Heart left ventricle (tissue), 16 donors: ENCODE measurements around the gene TMEM94. TPM values are rescaled to one million over a fixed set of nuclear protein-coding genes. Genes with fewer than 3 reads are reported as not detected.

Experiments
- ATAC-seq, 4 donors: fragments of 200-7000 bp; cut with Tn5 transposase; one replicate each; pipeline ENCODE4 v1.9.1; 2020 to 2022; ENCODE audit warnings: moderate library complexity in 4 of 4, mild to moderate bottlenecking in 3 of 4, moderate number of reproducible peaks in 1 of 4
- DNase-seq, 5 donors: peaks; one replicate each; pipeline ENCODE4 v3.0.0-alpha.2; 2020
- H3K27ac ChIP-seq, 12 donors: fragments of 200-600 bp; sonication (generic) in 4 of 12; one replicate each; pipeline versions ENCODE4 v1.5.0 to v1.8.0; 2016 to 2022; ENCODE audit warnings: mild to moderate bottlenecking in 2 of 12
- H3K27me3 ChIP-seq, 9 donors: fragments of 200-600 bp; sonication (generic) in 2 of 9; one replicate each; pipeline versions ENCODE4 v1.5.1 to v1.8.0; 2016 to 2022; ENCODE audit warnings: mild to moderate bottlenecking in 3 of 9
- H3K36me3 ChIP-seq, 9 donors: fragments of 200-600 bp; sonication (generic) in 2 of 9; one replicate each; pipeline versions ENCODE4 v1.5.0 to v1.8.0; 2018 to 2022; ENCODE audit warnings: mild to moderate bottlenecking in 2 of 9
- H3K4me1 ChIP-seq, 12 donors: fragments of 200-600 bp; sonication (generic) in 4 of 12; one replicate each; pipeline versions ENCODE4 v1.5.0 to v1.8.0; 2016 to 2022; ENCODE audit warnings: mild to moderate bottlenecking in 3 of 12
- H3K4me3 ChIP-seq, 12 donors: fragments of 200-600 bp; sonication (generic) in 4 of 12; one replicate each; pipeline versions ENCODE4 v1.5.0 to v1.8.0; 2017 to 2022; ENCODE audit warnings: mild to moderate bottlenecking in 9 of 12, moderate library complexity in 4 of 12
- H3K9me3 ChIP-seq, 12 donors: fragments of 200-600 bp; sonication (generic) in 4 of 12; one replicate each; pipeline versions ENCODE4 v1.5.0 to v1.8.0; 2016 to 2022; ENCODE audit warnings: mild to moderate bottlenecking in 1 of 12
- POLR2A ChIP-seq, 2 donors: fragments of 450-650 bp; IDR thresholded peaks; one replicate each; pipeline ENCODE4 v1.6.1; 2017; ENCODE audit warnings: antibody characterized with exemption in 2 of 2, mild to moderate bottlenecking in 2 of 2, moderate library complexity in 2 of 2
- WGBS, 4 donors: extraction: QIAGEN DNeasy Blood & Tissue Kit in 2 of 4; methylation state at CpG; one replicate each; pipeline versions ENCODE4 v1.1.5 to v1.1.7; 2013 to 2018; 5-methylcytosine and 5-hydroxymethylcytosine counted together
- intact Hi-C, 10 donors: fragments of 100-400 bp; cut with DNase I; formaldehyde crosslinking; loops; one replicate each; pipeline versions ENCODE4 v1.11.1 to v1.14.2; 2022
- polyA plus RNA-seq, 2 donors: library from polyadenylated mRNA; stranded (reverse); fragments of 200-250 nt; gene quantifications; one replicate each; pipeline ENCODE4 v1.2.3, GENCODE V29; 2013
- total RNA-seq, 9 donors: library from RNA; depleted of rRNA in 2 of 9; stranded (reverse); fragments of >200 nt in 2 of 9; fragmentation: NEBNext Ultra II Directional in 3 of 9; extraction: Animal tissue kit (Norgen Biotek cat#: 25700) in 3 of 9; gene quantifications; one replicate each; pipeline versions ENCODE4 v1.1.0 to v1.2.4, GENCODE V29; 2016 to 2023
- TF ChIP-seq, protein P1 (sequence below), 12 donors: fragments of 200-600 bp; sonication (generic) in 4 of 12; IDR thresholded peaks; one replicate each; pipeline versions ENCODE4 v1.5.0 to v1.8.0; 2018 to 2022; ENCODE audit warnings: antibody characterized with exemption in 12 of 12, mild to moderate bottlenecking in 5 of 12
- donor health status: ischemic (EF 13 %, LVEDD 7.1; RV severe dilation, severe dysfunction).
- donor health status: healthy with polysubstance abuse.
- donor health status: DM: no; HTN: yes; CAD: no.
- donor health status: DM: no; HTN: no; CAD: no.
- donor health status: ischemic (EF 25% LVEDD 6.9; RV normal size, moderate dysfunction).
- donor health status: ischemic (EF 25% LVEDD 5.7; RV mildly dilated, moderate dysfunction).
- donor health status: healthy.
- donor health status: DM: yes; HTN: yes; CAD: no.
- donor health status: ischemic (EF 35%, LVEDD 5.7; RV mildly dilated, moderate dysfunction).
- donor health status: nonischemic (EF 11% LVEDD 7.7; RV severe dilation, severe dysfunction).
- donor health status: DM: yes; HTN: yes; CAD: no.
- donor health status: PGD.
- donor health status: ischemic (EF 29% LVEDD 5.4; RV normal size, mild dysfunction).
- donor health status: nonischemic (EF 23%, LVEDD 6.1; RV moderate dilation, normal function).

TMEM94 gene
- total and polyA plus RNA-seq, 11 donors, result 34.1 to 130 (median 47.3) TPM

DNA sequence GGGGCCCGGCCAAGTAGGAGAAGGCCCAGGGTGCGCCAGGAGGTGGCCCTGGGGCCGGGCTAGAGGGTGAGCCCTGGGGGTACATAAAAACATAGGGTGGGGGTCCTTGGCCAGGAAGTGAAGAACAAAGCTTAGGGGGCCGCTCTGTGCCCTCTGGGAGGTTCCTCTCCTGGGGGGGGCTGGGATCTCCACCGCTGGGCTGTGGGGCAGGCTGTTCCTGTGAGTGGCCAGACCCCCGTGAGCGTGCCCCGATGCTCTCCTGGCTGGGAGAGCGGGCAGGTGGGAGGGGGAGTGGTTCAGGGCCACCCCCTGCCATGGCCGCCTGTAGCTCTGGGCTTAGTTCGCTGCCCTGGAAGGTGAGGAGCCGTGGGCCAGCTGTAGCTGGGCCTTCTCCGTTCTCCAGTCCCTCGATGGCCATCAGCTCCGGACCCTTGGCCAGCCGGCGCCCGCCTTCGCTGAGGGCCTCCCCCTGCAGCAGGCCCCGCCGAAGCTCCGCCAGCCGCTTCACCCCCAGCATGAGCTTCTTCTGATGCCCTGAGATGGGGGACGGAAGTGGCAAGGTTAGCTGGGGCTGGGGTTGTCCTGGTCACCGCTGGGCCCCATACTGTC is 46.4 kb downstream of the TMEM94 start:
- no peak for TF ChIP-seq POLR2A (IDR thresholded peaks at IDR 0.05)
- TF ChIP-seq, protein P1, sequence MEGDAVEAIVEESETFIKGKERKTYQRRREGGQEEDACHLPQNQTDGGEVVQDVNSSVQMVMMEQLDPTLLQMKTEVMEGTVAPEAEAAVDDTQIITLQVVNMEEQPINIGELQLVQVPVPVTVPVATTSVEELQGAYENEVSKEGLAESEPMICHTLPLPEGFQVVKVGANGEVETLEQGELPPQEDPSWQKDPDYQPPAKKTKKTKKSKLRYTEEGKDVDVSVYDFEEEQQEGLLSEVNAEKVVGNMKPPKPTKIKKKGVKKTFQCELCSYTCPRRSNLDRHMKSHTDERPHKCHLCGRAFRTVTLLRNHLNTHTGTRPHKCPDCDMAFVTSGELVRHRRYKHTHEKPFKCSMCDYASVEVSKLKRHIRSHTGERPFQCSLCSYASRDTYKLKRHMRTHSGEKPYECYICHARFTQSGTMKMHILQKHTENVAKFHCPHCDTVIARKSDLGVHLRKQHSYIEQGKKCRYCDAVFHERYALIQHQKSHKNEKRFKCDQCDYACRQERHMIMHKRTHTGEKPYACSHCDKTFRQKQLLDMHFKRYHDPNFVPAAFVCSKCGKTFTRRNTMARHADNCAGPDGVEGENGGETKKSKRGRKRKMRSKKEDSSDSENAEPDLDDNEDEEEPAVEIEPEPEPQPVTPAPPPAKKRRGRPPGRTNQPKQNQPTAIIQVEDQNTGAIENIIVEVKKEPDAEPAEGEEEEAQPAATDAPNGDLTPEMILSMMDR (IDR thresholded peaks at IDR 0.05), result no peak
- Histone ChIP-seq H3K4me1 (peaks cover under 1 to 65% (median 22%) of the 10 kb centered on the region in 12 donors), H3K9me3 (no peaks in the 10 kb centered on the region), H3K27me3 (no peaks in the 10 kb centered on the region), H3K27ac (peak overlapping the region in 2 of 12 donors; percentile 14 to 75), H3K36me3 (peaks cover 0 to 89% (median 74%) of the 10 kb centered on the region in 9 donors), H3K4me3 (no peak overlapping the region)
- intact Hi-C loops, result loop anchor here in 1 of 10 donors (5.0 kb wide), 1 partner anchor 46 kb away; the partner anchor contains the start of gene TMEM94
- DNase-seq, result no peak
- 87 to 94% (median 90%) methylated on average over 21 to 25 of the region's 25 CpGs for WGBS, 4 donors
- no peak for ATAC-seq

- intact Hi-C loops, result loop anchor here in 1 of 10 donors (5.0 kb wide), 1 partner anchor 46 kb away; the partner anchor contains the start of gene TMEM94
- Histone ChIP-seq H3K27ac (peak overlapping the region in 1 of 12 donors; percentile 14), H3K4me3 (no peak overlapping the region), H3K4me1 (peaks cover 0 to 67% (median 20%) of the 10 kb centered on the region in 12 donors), H3K36me3 (peaks cover 0 to 85% (median 70%) of the 10 kb centered on the region in 9 donors), H3K9me3 (no peaks in the 10 kb centered on the region), H3K27me3 (no peaks in the 10 kb centered on the region)
- DNase-seq (no peak), ATAC-seq (no peak)
- TF ChIP-seq POLR2A (IDR thresholded peaks at IDR 0.05), result no peak
- TF ChIP-seq, protein P1 (IDR thresholded peaks at IDR 0.05), result no peak
- 86 to 92% (median 88%) methylated on average over 14 to 23 of the region's 23 CpGs for WGBS, 4 donors
Measured at GRCh38 chr17:75503337-75503950, 47.0 kb downstream of the TMEM94 start.

GRCh38 chr17:75503976-75504346 is 47.5 kb downstream of the TMEM94 start:
- TF ChIP-seq, protein P1 (IDR thresholded peaks at IDR 0.05), result no peak
- no peak for TF ChIP-seq POLR2A (IDR thresholded peaks at IDR 0.05)
- DNase-seq (no peak), ATAC-seq (no peak)
- 71 to 100% (median 77%) methylated on average over 1 to 13 of the region's 13 CpGs for WGBS, 4 donors
- Histone ChIP-seq H3K27ac (peak overlapping the region in 2 of 12 donors; percentile 18 to 24), H3K4me1 (peaks cover 0 to 67% (median 22%) of the 10 kb centered on the region in 12 donors), H3K9me3 (no peaks in the 10 kb centered on the region), H3K4me3 (no peak overlapping the region), H3K27me3 (no peaks in the 10 kb centered on the region), H3K36me3 (peaks cover 0 to 83% (median 65%) of the 10 kb centered on the region in 9 donors)
- intact Hi-C loops, result loop anchor here in 1 of 10 donors (5.0 kb wide), 1 partner anchor 47 kb away; the partner anchor contains the start of gene TMEM94
